WTC11 (cell line): Measurements from ENCODE around the gene OTUB1.
"Not testable (repeated sequence)": the region's sequence is repeated elsewhere in the genome, so short reads cannot be mapped to it uniquely, and the experiment has no call there.

Source experiments
- JAZF1 ChIP-seq: fragments of 250-450 bp; sonication (Bioruptor Pico); IDR thresholded peaks from 2 replicates; pipeline ENCODE4 v1.9.0; 2021; ENCODE audit warnings: moderate library complexity, mild to moderate bottlenecking, inconsistent platforms
- JUN ChIP-seq: sonication (generic); formaldehyde crosslinking; IDR thresholded peaks from 2 replicates; pipeline ENCODE4 v1.8.0; 2023; ENCODE audit warnings: mild to moderate bottlenecking, missing genetic modification reagents
- MXD4 ChIP-seq: fragments of 250-450 bp; sonication (Bioruptor Pico); IDR thresholded peaks from 2 replicates; pipeline ENCODE4 v1.8.0; 2021; ENCODE audit warnings: mild to moderate bottlenecking, moderate library complexity, borderline replicate concordance
- NR3C1 ChIP-seq: sonication (generic); formaldehyde crosslinking; conservative IDR thresholded peaks from 2 replicates; pipeline ENCODE4 v1.8.1; 2023; ENCODE audit warnings: low read depth, mild to moderate bottlenecking, missing genetic modification reagents
- RORB ChIP-seq: fragments of 250-450 bp; sonication (Bioruptor Pico); IDR thresholded peaks from 2 replicates; pipeline ENCODE4 v1.9.0; 2021; ENCODE audit warnings: mild to moderate bottlenecking
- SMAD3 ChIP-seq: sonication (generic); formaldehyde crosslinking; IDR thresholded peaks from 2 replicates; pipeline ENCODE4 v1.8.0; 2022; ENCODE audit warnings: missing genetic modification reagents, mild to moderate bottlenecking, borderline replicate concordance
- TCF7 ChIP-seq: sonication (generic); formaldehyde crosslinking; IDR thresholded peaks from 2 replicates; pipeline ENCODE4 v1.8.0; 2022; ENCODE audit warnings: mild to moderate bottlenecking, low read depth, missing genetic modification reagents, moderate library complexity
- TF ChIP-seq, protein P1 (sequence below): sonication (generic); formaldehyde crosslinking; IDR thresholded peaks from 2 replicates; pipeline ENCODE4 v1.8.1; 2023; ENCODE audit warnings: mild to moderate bottlenecking, moderate library complexity, missing genetic modification reagents
- TF ChIP-seq, protein P2 (sequence below): fragments of 200-600 bp; IDR thresholded peaks from 2 replicates; pipeline ENCODE4 v1.8.0; 2022; ENCODE audit warnings: antibody characterized with exemption
- TF ChIP-seq, protein P3 (sequence below): sonication (generic); formaldehyde crosslinking; IDR thresholded peaks from 2 replicates; pipeline ENCODE4 v1.8.1; 2022; ENCODE audit warnings: mild to moderate bottlenecking, moderate library complexity, missing genetic modification reagents
- TF ChIP-seq, protein P4 (sequence below): sonication (generic); formaldehyde crosslinking; IDR thresholded peaks from 2 replicates; pipeline ENCODE4 v1.8.0; 2023; ENCODE audit warnings: mild to moderate bottlenecking, missing genetic modification reagents
- TF ChIP-seq, protein P5 (sequence below): fragments of 250-450 bp; sonication (Bioruptor Pico); IDR thresholded peaks from 2 replicates; pipeline ENCODE4 v1.9.0; 2021; ENCODE audit warnings: mild to moderate bottlenecking, borderline replicate concordance

DNA sequence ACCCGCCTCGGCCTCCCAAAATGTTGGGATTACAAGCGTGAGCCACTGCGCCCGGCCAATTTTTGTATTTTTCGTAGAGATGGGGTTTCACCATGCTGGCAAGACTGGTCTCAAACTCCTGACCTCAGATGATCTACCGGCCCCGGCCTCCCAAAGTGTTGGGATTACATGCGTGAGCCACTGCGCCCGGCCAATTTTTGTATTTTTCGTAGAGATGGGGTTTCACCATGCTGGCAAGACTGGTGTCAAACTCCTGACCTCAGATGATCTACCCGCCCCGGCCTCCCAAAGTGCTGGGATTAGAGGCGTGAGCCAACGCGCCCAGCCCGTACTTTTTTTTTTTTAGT, 12.4 kb upstream of the OTUB1 start:
- TF ChIP-seq, protein P1, sequence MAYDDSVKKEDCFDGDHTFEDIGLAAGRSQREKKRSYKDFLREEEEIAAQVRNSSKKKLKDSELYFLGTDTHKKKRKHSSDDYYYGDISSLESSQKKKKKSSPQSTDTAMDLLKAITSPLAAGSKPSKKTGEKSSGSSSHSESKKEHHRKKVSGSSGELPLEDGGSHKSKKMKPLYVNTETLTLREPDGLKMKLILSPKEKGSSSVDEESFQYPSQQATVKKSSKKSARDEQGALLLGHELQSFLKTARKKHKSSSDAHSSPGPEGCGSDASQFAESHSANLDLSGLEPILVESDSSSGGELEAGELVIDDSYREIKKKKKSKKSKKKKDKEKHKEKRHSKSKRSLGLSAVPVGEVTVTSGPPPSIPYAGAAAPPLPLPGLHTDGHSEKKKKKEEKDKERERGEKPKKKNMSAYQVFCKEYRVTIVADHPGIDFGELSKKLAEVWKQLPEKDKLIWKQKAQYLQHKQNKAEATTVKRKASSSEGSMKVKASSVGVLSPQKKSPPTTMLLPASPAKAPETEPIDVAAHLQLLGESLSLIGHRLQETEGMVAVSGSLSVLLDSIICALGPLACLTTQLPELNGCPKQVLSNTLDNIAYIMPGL (CRISPR knock-in tag), result not testable (repeated sequence)
- TF ChIP-seq, protein P2, sequence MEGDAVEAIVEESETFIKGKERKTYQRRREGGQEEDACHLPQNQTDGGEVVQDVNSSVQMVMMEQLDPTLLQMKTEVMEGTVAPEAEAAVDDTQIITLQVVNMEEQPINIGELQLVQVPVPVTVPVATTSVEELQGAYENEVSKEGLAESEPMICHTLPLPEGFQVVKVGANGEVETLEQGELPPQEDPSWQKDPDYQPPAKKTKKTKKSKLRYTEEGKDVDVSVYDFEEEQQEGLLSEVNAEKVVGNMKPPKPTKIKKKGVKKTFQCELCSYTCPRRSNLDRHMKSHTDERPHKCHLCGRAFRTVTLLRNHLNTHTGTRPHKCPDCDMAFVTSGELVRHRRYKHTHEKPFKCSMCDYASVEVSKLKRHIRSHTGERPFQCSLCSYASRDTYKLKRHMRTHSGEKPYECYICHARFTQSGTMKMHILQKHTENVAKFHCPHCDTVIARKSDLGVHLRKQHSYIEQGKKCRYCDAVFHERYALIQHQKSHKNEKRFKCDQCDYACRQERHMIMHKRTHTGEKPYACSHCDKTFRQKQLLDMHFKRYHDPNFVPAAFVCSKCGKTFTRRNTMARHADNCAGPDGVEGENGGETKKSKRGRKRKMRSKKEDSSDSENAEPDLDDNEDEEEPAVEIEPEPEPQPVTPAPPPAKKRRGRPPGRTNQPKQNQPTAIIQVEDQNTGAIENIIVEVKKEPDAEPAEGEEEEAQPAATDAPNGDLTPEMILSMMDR, result not testable (repeated sequence)
- TF ChIP-seq, protein P3, sequence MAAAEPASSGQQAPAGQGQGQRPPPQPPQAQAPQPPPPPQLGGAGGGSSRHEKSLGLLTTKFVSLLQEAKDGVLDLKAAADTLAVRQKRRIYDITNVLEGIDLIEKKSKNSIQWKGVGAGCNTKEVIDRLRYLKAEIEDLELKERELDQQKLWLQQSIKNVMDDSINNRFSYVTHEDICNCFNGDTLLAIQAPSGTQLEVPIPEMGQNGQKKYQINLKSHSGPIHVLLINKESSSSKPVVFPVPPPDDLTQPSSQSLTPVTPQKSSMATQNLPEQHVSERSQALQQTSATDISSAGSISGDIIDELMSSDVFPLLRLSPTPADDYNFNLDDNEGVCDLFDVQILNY, result not testable (repeated sequence)
- TF ChIP-seq NR3C1; MXD4; JUN (CRISPR knock-in tag); TCF7 (CRISPR knock-in tag); RORB (CRISPR knock-in tag); JAZF1 (CRISPR knock-in tag); SMAD3: not testable (repeated sequence)
- TF ChIP-seq, protein P4, sequence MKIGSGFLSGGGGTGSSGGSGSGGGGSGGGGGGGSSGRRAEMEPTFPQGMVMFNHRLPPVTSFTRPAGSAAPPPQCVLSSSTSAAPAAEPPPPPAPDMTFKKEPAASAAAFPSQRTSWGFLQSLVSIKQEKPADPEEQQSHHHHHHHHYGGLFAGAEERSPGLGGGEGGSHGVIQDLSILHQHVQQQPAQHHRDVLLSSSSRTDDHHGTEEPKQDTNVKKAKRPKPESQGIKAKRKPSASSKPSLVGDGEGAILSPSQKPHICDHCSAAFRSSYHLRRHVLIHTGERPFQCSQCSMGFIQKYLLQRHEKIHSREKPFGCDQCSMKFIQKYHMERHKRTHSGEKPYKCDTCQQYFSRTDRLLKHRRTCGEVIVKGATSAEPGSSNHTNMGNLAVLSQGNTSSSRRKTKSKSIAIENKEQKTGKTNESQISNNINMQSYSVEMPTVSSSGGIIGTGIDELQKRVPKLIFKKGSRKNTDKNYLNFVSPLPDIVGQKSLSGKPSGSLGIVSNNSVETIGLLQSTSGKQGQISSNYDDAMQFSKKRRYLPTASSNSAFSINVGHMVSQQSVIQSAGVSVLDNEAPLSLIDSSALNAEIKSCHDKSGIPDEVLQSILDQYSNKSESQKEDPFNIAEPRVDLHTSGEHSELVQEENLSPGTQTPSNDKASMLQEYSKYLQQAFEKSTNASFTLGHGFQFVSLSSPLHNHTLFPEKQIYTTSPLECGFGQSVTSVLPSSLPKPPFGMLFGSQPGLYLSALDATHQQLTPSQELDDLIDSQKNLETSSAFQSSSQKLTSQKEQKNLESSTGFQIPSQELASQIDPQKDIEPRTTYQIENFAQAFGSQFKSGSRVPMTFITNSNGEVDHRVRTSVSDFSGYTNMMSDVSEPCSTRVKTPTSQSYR, result not testable (repeated sequence)
- TF ChIP-seq, protein P5, sequence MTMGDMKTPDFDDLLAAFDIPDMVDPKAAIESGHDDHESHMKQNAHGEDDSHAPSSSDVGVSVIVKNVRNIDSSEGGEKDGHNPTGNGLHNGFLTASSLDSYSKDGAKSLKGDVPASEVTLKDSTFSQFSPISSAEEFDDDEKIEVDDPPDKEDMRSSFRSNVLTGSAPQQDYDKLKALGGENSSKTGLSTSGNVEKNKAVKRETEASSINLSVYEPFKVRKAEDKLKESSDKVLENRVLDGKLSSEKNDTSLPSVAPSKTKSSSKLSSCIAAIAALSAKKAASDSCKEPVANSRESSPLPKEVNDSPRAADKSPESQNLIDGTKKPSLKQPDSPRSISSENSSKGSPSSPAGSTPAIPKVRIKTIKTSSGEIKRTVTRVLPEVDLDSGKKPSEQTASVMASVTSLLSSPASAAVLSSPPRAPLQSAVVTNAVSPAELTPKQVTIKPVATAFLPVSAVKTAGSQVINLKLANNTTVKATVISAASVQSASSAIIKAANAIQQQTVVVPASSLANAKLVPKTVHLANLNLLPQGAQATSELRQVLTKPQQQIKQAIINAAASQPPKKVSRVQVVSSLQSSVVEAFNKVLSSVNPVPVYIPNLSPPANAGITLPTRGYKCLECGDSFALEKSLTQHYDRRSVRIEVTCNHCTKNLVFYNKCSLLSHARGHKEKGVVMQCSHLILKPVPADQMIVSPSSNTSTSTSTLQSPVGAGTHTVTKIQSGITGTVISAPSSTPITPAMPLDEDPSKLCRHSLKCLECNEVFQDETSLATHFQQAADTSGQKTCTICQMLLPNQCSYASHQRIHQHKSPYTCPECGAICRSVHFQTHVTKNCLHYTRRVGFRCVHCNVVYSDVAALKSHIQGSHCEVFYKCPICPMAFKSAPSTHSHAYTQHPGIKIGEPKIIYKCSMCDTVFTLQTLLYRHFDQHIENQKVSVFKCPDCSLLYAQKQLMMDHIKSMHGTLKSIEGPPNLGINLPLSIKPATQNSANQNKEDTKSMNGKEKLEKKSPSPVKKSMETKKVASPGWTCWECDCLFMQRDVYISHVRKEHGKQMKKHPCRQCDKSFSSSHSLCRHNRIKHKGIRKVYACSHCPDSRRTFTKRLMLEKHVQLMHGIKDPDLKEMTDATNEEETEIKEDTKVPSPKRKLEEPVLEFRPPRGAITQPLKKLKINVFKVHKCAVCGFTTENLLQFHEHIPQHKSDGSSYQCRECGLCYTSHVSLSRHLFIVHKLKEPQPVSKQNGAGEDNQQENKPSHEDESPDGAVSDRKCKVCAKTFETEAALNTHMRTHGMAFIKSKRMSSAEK, result not testable (repeated sequence)
